HG03575 (cell line): ENCODE data around the gene TOPAZ1.
"Not testable (repeated sequence)": the region's sequence is repeated elsewhere in the genome, so short reads cannot be mapped to it uniquely, and the experiment has no call there.

Source experiments
- ATAC-seq: cut with Tn5 transposase; IDR thresholded peaks from one replicate; pipeline ENCODE4 v1.9.1; 2021; ENCODE audit not compliant: unreplicated experiment, insufficient number of reproducible peaks, low FRiP score; ENCODE audit errors: extremely low read depth

TOPAZ1 gene

DNA sequence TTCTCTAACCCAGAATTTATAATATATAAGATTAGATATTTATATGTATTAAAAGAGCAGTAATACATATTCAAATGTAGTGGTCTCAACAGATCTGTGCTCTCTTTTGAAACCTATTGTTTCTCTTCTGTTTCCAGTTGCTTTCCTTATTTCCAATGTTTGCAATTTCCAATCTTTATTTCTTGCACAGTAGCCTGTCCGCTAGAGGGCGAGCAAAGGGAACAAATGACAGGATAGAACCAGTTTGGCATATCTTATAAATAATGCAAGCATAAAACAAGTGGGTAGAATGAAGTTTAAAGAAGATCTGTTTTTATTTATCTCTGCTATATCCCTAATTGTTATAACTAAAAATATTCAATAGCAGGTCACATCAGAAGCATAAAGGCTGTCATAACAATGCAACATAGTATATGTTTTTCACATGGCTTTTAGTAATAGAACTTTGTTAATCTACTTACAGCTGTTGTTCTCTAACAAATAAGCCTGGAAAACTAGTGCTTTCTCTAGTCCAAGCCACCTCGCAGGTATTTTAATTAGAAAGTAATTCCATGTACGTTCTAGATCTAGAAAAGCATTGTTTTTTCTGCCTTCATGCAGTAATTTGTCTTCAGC, 81.8 kb downstream of the TOPAZ1 start:
- no peak for ATAC-seq

DNA sequence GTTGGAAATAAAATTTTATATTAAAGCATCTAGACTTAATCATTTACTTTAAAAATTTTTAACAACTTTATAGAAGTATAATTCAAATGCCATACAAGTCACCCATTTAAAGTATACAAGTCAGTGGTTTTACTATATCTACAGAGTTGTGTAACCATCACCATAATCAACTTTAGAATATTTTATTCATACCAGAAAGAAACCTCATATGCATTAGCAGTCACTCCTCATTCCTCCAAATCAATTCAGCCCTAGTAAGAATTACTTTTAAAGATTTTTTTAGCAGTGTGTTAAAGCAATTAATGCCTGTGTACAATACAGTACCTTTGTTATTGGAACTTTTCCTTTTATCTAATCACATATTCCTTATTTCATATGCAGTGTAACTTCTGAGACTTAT, 82.9 kb downstream of the TOPAZ1 start:
- no peak for ATAC-seq

DNA sequence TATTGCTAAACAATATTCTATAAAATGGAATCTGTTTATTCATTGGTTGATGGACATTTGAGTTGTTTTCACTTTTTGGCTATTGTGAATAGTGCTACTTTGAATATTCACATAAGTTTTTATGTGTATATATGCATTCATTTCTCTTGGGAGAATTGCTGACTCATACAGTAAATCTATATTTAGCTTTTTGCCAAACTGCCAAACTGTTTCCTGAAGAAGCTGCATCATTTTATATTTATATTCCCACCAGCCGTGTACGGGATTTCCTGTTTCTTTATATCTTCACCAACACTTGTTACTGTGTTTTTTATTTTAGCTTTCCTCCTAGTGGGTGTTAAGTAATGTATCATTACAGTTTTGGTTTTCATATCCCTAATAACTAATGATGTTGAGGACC, 84.3 kb downstream of the TOPAZ1 start:
- no peak for ATAC-seq

DNA sequence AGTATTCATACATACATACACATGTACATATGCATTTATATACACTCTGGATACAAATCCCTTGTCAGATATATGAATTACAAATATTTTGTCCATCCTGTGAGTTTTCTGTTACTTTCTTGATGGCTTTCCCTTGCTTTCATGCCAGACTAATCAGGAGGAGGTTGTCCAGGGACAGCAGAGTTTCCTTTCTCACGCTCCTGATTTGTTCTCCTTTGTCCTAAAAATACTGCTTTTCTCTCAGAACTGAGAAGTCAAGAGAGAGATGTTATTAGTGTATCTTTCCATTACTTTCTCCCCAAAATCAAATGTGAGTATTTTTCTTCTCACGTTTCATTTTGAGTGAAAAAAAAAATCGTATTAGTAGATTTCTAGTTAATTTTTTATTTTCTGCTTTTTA, 84.8 kb downstream of the TOPAZ1 start:
- ATAC-seq: no peak

DNA sequence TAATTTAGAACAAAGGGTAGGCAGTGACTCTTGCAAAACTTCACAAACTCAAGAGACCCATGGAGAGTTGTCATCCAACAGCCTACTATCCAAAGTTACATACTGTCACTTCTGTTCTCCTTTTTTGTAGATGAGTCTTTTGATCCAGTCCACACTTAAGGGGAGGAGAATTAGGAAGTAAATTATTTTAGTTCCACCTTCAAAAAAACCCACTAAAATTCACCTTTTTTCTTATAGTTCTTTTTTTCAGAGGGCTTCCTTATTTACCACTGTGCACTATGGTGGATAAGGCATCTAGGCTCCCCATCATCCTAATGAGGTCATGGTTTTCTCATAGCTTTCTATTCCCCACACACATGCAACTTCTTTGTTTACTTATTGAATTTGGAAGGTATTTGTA, 88.3 kb downstream of the TOPAZ1 start:
- ATAC-seq: no peak

DNA sequence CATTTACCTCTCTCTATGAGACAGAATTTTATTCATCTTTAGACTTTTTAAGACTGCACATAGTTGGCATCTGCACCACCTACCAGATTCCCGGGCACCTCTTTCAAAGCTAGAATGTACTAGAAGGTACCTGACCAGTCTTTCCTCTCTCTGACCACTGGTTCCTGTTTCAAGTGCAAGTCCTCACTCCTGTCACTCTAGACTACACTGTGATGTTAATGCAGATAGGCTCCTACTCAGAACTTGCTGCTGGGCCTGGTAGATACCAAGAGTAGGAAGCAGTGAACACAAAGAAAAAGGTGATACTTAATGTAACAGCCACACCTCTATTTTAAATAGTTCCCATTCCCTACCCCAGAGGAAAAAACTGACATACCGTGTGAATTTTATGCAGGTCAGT, 88.8 kb downstream of the TOPAZ1 start:
- ATAC-seq: no peak

DNA sequence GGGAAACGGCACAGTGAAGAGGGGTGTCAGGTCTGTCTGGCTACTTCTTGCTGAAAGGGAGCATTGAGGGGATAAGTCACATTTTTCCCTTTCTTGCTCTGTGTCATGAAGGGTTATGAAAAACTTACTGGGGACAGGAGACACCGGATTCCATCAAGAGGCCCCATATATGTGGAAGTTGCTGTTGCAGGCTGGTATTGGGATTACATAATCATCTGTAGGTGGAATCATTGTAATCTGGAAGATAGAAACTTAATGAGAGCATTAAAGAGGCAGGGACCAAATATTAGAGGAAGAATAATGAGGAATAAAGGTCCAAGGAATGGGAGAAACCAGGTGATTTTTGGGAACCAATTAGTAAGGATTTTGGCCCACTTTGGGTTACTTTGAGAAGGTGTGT, 92.6 kb downstream of the TOPAZ1 start:
- ATAC-seq: no peak

DNA sequence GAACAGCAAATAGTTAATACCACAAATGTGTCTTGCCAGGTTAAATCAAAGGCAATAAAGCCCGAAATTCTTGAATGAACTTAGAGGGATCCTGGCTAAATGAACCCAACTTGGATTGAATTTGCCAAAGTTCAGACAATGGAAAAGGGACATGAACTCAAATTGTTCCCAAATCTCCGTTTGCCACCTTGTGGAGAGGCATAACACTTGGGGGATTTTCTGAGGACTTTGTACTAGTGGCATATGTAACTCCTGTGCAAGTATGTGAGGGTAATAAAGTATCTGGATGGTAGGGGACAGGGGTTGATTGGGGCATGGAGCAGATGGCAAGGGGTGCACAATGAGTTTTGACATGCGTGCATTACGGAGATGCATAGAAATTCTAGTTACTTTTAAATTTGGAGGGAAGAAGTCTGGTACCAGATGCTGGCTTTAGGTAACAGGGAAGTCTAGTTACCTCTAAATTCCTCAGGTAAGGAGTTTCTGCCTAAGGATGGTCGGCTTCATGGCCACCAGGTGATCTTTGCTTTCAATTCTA, 95.6 kb downstream of the TOPAZ1 start:
- ATAC-seq: no peak

DNA sequence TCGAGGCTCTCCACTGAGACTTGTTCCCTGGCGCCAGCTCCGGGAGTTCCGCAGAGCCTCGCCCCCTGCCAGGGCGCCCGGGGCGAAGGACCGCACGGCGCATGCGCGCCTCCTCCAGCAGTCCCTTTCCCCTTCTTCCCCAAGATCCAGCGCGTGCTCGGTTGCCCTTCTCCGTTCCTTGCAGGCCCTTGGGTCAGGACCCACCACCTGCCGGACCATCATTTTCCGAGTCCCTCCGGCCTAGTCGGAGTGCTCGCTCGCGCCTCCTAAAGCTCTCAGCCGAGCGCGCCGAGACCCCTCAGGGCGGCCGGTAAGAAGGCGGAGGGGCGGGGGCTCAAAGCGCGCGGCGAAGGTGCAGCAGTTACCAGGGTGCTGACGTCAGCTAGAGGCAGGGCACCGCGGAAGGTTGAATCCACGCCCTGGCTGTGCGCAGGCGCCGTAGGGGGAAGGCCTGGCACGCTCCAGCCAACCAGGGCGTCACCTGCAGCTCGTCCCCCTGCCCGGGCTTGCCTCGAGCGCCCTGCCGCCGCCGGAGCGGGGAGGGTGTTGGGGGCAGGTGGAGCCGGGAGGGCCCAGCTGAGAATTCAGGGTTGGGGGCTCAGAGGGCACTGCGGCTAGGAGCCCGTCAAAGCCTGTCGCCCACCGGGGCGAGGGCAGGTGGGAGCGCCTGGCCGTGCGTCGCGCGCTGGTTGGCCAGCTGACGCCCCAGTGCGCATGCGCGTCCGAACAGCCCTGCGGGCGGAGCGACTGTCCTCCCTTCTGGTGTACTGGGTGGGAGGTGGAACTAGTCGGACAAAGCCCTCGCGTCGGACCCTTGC, 96.5 kb downstream of the TOPAZ1 start, which contains the start of gene TCAIM:
Gene TCAIM (plus strand): TSS at position 757 of the 818 bp plus-strand sequence. CDS start 16,017 bp downstream, outside the sequence.
- peak; percentile 62 for ATAC-seq

DNA sequence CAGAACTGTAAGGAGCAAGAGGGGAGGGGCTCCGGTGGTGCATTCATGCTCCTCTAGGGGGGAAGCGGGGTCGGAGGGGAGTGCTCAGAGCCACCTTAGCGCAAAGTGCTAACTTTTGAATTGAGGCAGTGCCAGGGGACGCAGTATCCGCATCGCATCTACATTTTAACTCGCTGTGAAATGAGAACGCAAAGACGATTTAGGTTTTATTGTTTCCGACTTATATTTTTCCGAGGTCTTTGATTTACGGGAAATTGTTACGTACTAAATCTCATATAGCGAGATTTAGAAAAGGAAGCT, 97.1 kb downstream of the TOPAZ1 start:
- ATAC-seq: no peak

DNA sequence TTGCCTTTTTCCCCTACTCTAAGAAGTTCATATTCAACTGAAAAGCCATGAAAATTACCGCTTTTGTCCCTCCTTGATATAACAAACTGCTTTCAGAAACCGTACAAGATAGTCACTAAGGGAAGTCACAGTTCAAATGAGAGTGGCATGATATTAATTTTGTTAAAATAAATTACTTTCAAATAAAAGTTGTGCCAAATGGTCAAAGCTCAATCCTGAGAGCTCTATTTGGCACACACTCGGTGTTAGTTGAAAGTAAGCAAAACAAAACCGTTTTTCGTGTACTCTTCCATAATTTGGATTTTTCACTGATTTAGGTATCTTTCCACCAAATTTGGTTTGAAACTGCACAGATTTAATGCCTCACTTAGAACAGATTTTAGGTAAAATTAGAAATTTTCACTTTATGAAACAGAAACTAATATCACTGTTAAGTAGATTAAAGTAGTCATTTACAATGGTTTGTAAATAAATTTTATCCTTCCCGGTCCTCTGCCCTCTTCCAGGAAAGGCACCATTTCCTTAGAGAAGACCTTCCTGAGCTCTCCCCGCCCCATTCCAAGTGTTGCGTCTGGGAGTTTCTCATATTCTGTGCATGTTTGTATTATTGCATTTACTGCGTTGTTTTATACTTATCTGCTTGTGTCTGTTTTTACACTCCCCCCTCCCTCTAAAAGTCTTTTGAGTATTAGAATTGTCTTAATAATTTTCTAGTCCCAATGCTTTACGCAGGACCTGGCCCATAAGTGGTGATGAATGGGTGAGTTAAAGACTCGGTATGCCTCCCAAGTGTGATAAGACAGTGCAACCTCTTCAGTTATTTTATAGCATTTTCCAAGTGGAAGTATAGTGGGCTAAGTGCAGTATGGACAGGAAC, 97.7 kb downstream of the TOPAZ1 start:
- no peak for ATAC-seq

DNA sequence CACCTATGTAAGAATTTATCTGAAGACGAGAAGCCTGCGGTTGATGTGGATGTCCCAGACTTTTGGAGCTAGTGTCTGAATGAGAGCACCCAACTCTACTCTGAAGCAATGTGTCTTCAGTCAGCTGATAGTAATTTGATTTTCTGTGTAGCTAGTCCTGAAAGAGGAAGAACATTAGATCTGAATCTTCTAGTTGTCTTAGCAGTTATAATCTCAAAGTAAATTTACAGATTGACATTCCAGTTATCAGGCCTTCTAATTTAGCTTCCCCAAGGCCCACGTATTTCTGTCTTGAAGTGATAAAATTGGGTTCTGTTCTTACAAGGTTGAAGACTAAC, 98.3 kb downstream of the TOPAZ1 start:
- no peak for ATAC-seq

DNA sequence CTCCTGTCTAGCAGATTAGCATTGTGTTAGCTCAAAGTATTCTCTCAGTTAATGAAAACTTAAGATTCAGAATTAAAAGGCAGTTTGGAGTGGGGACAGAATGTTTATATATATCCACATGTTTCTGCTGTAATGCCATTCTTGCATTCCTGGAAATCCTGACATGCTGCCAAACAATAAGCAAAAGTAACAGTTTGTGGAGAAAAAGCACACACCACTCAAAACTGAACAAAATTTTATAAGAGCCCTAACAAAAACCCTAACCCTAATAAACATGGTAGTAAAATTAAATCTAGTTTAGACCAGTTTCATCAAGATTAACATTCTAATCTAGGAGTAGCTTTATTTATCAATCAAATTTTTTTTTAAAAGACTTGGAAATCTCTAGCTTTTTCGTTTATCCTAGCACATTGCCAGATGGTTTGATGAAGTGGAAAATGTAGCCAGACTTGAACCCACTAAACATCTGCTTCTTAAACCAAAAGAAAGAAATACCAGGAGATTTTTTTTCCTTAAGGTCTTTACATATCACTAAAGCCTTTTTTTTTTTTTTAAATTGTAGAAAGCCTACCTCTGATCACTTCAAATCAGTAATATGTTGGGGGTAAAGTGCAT, 100.6 kb downstream of the TOPAZ1 start:
- ATAC-seq: no peak

DNA sequence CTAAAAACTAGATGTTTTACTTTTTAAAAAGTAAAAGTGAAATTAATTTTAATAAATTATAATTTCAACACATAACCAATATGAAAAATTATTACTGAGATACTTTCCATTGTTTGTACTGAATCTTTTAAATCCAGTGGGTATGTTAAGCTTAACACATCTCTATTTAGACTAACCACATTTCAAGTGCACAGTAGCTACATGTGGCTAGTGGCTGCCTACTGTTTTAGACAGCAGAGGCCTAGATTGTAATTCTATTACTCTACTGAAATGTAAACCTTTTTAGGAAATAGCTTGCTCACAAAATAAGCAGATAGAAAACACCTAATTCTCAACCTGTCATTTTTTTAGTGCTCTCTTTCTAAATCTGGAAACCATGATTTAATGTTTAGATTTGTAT, 101.7 kb downstream of the TOPAZ1 start:
- no peak for ATAC-seq

DNA sequence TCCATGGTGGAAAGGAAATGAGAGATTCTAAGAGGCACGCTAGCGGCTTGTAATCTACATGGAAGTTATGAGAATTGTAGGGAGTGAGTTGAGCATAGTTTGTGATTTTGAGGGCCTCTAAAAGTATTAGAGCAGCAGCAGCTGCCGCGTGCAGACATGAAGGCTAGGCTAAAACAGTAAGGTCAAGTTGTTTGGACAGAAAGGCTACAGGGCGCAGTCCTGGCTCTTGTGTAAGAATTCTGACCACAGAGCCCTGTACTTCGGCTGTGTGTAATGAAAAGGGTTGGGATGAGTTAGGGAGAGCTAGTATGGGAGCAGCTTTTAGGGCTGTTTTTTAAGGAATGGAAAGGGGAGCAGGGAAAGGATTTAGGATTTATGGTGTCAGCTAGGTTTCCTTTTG, 104.9 kb downstream of the TOPAZ1 start:
- not testable (repeated sequence) for ATAC-seq

DNA sequence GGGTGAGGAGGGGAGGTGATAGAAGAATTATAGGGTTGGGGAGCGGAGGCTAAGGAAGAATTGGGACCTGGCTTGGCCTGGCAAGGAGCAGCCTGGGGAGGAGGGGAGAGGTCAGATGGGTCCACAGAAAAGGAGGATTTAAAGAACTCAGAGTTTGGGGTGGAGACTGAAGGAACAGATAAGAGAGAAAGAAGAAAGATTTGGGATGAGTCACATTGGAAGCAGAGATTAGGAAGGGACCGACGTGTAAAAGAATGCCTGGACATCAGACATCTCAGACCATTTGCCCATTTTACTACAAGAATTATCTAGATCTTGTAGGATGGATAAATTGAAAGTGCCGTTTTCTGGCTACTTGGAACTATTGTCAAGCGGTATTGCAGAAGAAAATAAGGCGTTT, 107.3 kb downstream of the TOPAZ1 start:
- ATAC-seq: no peak

DNA sequence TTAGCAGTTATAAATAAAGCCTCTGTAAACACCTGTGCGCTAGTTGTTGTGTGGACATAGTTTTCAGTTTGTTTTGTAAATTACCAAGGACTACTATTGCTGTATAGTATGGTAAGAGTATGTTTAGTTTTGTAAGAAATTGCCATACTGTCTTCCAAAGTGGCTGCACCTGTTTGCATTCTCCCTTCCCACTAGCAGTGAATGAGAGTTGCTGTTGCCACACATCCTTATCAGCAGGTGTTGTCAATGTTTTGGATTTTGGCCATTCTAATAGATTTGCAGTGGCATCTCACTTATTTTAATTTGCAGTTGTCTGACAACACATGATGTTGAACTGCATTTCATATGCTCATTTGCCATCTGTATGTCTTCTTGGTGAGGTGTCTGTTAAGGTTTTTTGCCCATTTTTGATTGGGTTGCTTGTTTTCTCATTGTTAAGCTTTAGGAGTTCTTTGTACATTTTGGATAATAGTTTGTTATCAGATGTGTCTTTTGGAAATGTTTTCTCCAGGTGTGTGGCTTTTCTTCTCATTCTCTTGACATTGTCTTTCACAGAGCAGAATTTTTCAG, 111.8 kb downstream of the TOPAZ1 start:
- no peak for ATAC-seq

DNA sequence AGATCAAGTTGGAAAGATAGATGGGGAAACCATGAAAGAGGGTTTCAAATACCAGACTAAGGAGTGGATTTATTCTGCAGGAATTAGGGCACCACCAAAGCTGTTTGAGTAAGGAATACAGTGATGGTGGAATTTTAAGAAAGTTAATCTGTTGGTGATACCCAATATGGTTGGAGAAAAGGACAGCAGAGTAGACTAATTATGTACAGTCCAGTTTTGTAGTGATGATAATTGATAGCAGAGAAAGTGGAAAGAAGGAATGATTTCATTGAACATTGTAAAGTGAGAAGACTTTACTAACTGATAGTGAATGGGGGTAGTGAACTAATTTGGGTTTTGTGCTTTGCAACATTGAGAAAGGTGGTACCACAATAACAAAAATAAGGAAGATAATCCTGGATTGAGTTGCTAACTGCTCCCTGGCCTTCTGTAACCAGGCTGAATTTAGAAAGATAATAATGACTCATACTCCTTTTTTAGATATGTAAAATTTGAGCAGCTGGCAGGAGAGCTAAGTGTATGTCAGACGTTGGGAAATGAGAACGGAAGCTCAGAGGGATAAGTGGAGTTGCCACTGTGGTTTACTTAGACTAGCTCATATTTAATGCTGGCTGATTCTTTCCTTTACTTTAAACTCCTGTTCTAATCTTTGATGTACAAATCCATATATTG, 113.8 kb downstream of the TOPAZ1 start:
- no peak for ATAC-seq
